Measurements from ENCODE around the gene TTC33.

TTC33 gene

DNA sequence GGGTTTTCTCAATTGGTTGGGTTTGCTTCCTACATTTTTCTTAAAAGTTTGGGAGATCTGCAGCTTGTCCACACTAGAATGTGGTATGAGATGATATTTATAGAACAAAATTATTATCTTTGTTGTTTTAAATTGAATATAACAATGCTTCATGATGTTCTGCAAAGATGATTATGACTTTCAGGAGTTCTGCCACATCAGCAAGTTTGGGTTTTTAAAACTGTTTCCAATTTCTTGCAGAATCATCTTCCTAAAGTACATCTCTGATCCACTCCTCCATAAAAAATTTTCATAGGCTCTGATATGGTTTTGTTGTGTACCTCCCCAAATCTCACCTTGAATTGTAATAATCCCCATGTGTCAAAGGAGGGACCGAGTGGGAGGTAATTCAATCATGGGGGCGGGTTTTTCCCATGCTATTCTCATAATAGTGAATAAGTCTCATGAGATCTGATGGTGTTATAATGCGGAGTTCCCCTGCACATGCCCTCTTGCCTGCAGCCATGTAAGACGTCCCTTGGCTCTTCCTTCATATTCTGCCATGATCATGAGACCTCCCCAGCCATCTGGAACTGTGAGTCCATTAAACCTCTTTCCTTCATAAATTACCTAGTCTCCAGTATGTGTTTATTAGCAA lies 195.2 kb downstream of the TTC33 start:
- no peak for DNase-seq

DNA sequence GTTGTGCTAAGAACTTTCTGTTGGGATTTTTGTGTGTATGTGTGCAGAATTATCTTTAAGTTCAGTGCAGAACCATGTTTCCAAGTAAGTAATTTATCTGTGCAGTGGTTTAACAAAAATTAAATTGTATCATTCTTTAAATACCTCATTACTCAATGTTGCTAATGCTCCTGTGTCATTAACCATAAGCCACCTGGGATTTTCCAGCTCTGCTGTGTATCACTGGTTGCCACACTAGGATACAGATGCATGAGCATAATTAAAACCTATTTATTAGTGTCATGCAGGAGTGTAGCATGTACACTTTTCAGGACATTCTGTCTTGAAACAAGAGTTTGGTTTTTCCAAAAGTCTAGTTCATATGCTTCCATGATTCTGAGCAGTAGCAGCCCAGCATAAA lies 196.5 kb downstream of the TTC33 start:
- DNase-seq, result no peak

DNA sequence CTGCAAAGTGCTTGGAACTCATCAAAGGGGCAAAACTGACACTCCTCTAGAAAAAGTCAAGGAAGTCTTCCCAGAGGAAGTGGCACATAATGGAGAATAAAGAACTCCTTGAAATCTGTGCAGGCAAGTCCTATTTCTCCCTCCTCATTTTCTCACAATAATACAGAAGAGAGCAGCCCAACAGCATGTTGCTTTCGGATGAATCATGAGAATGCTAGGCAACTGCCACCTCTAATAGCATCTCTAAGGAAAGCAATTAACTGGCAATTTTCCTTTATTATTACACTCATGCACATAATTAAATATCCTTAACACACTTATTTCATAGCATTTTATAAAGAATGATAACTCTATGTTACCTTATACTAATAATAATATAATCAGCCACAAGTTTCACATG lies 198.3 kb downstream of the TTC33 start:
- no peak for DNase-seq

DNA sequence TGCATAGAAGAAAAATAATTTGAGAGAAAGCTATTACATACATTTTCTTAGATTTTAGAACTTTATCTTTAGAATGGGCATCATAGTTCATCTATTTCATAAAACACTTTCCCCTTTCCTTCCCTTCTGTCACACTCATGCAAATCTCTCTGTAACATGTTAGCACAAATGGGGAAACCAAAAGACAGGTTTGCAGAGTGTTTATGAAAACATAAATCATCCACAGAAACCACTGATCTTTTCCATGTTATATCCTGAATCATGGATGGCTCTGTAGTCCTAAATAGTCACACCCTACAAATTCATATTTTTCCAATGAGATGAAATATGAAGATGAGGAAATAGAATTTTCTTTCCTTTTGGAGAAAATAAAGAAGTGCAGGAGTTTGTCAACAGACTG lies 198.9 kb downstream of the TTC33 start:
- DNase-seq, result no peak

DNA sequence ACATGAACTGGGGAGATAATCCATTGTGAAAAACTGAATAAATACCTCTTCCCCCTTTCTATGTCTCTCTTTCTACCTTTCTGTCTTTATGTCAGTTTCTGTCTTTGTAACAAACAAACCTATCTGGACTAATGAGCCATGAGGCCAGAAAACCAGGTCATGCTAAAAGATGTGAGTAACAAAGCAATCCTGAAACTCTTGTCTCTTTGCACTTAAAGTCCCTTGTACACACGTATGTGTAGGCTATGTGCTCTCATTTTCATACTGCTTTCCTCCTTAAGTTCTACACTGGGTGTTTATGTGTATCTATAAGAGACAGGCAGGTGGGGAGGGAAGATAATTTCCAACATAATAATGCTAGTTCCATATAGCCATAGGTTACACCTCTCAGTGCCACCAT lies 199.9 kb downstream of the TTC33 start:
- DNase-seq, result no peak

DNA sequence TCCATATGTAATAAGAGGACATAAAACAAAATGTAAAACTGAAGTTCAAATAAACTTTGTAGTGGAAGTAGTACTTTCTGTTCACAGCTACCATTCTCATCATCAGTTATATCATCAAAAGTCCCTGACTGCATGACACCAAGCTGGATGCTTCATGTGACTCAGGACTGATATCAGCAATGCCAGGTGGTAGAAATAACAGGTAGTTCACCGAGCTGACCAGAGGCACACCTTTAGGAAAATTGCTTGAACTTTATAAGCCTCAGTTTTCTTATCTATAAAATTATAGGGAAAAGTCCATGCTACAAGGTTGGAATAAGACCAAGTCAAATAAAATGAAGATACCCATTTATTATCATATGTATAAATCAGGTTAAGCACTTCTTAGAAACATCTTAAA lies 200.9 kb downstream of the TTC33 start:
- DNase-seq, result no peak

DNA sequence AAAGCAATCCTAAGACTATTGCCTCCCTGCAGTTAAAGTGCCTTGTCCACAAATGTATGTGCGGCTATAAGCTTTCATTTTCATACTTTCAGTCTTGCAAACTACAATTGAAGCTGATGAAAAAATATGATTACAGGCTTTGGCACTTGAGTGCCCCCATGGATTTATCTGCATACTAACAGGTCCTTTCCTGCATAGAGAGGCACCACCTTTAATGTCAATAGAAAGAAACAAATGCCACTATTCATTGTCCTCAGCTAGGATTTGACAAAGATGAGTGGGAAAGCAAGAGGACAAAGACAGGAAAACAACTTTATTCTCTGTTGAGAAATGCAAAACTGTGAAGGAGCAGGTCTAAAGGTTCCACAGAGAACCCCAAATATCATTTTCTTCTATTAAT lies 201.7 kb downstream of the TTC33 start:
- DNase-seq, result no peak

DNA sequence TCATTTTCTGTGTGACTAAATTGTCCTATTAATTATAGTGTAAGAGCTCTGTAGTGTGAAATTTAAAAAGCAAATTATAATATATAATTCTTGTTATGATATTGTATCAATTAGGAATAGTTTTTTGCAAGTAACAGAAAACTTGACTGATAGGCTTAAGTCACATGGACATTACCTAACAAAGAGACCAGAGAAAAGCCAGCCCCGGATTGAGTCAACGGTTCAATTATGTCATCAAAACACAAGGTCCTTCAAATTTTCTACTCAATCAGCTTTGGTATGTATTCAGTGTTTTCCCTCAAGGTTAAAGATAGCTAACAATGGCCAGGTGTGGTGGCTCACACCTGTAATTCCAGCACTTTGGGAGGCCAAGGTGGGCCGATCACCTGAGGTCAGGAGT lies 202.8 kb downstream of the TTC33 start:
- DNase-seq, result no peak

DNA sequence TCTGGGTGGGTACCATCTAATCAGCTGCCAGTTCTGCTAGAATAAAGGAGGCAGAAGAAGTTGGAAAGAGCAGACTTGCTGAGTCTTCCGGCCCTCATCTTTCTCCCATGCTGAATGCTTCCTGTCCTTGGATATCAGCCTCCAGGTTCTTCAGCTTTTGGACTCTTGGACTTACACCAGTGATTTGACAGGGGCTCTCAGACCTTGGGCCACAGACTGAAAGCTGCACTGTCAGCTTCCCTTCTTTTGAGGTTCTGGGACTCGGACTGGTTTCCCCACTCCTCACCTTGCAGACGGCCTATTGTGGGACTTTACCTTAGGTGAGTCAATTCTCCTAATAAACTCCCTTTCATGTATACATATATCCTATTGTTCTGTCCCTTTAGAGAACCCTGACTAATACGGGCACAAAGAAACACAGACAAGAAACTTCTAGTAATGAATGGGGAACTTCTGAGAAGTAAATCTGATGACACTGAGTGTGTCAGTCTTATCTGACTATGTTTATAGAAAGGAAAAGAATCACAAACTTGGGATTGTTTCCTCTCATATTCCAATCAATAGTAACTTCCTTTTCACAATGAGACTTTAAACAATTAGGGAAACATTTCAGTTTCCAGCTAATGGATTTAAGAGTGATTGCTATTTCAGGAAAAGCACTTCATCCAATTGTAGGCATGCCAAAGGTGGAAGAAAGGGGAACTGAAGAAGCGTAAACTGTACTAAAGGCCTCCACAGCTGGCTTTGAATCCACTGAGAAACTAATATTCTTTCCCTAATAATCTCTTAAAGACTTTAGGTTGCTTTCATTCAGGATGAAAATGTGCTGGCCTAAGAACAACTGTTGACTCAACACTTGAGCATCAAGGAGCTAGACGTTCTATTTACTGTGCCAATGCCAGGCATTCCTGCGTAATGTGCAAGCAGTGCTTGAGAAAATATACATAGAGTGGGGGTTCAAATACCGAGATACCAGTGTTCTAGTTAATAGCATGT lies 204.0 kb downstream of the TTC33 start:
- DNase-seq, result no peak

DNA sequence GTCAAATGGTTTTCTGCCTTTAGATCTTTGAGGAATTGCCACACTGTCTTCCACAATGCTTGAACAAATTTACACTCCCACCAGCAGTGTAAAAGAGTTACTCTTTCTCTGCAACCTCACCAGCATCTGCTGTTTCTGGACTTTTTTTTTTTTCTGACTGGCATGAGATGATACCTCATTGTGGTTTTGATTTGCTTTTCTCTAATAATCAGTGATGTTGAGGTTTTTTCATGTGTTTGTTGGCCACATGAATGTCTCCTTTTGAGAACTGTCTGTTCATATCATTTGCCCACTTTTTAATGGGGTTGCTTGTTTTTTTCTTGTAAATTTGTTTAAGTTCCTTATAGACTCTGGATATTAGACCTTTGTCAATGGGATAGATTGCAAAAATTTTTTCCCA lies 205.3 kb downstream of the TTC33 start:
- DNase-seq, result no peak

DNA sequence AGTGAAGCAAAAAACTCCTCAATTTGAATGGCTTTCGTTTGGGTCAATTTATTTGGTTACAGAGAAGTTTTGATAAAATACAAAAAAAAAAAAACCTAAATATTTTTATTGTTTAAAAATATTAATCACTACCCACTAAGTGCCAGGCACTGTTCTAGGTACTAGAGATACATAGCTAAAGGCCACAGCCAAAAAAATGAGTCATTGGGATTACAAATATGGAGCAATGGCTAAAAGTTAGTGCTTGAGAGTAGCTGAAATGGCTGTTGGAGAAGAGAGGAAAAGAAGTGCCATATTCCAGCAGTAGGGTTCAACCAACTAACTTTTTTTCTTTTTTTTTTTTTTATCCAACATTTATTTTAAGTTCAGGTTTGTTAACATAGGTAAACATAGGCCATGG lies 206.1 kb downstream of the TTC33 start:
- DNase-seq, result no peak

DNA sequence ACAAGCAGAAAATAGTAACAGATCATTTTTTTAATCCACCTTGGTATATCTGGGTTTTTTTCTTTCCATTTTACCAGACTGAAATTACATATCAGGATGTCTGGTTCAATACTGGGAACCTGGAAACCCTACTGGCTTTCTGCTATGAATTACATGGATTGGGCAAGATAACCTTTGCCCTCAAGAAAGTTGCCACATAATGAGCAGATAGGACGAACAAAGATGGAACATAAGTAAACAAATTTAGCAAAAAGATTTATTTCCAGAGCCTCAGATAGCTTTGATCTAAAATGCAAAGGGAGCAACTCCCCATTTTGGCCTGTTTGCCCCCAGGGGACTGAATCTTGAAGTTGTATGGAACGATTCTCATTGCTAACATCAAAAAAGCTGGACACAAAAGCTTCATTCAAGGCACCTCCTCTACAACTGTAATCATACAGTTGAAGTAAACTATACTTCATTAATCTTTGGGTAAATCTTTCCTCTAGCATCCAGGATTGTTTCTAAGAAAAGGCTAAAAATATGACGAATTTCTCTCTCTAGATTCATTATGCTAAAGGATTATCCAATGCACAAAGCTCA lies 207.7 kb downstream of the TTC33 start:
- DNase-seq, result no peak

DNA sequence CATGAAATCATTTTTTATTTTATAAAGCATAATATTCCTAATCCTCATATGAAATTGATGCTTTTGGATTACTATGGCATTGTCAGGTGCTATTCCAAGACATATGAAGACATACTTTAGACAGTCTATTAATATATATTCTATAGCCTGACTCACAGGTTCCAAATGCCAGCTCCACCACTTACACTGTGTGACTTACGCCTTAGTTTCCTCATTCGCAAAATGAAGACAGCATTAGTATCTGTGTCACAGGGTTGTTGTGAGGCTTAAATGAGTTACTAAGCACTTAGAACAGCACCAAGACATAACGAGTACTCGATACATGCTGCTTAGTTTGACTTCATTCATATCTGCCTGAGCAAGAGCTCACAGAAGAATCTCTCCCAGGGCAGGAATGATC lies 208.2 kb downstream of the TTC33 start:
- no peak for DNase-seq

DNA sequence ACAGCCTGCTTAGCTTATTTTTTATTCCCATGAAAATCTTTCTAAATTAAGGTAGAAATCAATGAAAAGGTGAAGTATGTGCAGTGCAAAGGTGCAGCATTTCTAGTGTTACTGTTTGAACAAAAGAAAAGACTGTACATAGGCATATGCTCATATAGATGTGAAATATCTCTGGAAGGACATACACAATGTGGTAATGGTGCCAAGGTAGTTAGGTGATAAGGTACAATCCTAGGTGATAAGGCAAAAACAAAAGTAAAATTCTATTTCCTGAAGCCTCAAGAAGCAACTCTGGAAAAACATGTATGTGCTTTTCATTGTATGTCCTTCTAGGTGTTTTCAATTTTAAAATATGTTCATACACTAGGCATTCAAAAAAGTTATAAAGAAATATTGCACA lies 215.5 kb downstream of the TTC33 start:
- DNase-seq, result no peak

DNA sequence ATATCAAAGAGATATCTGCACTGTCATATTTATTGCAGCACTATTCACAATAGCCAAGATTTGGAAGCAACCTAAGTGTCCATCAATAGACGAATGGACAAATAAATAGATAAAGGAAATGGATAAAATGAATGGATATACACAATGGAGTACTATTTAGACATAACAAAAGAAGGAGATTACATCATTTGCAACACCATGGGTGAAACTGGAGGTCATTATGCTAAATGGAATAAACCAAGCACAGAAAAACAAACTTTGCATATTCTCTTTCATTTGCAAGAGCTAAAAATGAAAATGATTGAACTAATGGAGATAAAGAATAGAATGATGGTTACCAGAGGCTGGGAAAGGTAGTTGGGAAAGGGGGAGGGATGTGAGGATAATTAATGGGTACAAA lies 231.1 kb downstream of the TTC33 start:
- DNase-seq, result no peak

DNA sequence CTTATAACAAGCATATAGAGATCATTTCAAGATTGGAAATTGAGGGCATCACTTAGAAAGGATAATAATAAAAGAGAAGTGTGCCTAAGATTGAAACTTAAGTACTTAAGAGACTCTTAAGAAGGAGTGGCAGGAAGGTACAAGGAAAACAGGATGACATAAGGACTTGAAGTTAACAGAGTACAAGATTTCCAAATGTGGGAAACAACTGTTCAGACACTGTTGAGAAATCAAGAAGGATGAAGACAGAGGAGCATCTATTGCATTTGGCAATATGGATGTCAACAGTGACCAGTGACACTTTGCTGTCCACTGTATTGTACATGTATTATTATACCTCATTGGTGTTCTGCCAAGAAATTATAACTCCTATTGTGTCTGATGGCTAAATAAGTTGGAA lies 233.8 kb downstream of the TTC33 start:
- no peak for DNase-seq

DNA sequence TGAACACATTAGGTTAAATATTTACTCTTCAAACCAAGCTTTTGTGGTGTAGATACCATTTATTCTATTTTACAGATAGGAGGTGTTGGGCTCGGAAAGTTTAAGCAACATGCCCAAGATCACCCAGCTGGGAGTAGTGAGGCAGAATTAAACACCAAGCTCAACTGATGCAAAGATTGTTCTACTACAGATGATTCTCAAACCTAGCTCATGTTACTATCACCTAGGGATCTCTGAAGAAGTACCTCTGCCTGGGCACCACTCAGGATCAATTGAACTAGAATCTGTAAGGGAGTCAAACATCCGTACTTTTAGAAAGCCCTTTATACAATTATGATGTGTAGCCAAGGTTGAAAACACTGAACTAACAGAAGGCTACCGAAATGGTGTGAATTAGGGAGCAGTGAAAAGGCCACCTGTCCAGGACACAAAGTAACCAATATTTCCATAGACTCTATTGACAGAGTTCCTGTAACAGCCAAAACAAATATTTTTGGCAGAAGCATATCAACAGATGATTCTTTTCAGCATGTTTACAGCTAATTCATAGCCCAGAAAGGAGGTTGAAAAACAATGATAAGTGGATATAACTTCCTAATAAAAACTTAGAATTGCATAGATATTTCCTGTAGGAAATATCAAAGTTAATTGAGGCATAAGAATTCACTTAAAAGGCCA lies 234.5 kb downstream of the TTC33 start:
- no peak for DNase-seq

DNA sequence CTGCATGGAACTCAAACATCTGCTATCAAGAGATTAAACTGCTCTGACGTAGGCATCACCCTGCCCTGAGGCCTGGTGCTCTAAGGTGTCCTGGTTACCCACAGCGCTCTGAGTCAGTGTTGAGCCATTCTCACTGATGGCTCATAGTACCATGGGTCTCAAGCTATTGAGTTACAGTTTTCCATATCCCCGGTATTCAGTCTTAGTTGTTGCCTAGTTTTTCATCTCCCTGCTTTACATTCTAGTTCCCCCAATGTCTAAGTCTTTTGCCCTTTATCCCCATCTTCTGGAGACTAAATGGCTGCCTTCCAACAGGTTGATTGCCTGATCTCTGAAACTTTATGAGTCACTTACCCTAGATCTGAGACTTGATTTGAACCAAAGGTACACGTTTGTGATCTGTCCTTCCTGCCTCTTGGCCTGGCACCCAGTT lies 237.3 kb downstream of the TTC33 start:
- no peak for DNase-seq

DNA sequence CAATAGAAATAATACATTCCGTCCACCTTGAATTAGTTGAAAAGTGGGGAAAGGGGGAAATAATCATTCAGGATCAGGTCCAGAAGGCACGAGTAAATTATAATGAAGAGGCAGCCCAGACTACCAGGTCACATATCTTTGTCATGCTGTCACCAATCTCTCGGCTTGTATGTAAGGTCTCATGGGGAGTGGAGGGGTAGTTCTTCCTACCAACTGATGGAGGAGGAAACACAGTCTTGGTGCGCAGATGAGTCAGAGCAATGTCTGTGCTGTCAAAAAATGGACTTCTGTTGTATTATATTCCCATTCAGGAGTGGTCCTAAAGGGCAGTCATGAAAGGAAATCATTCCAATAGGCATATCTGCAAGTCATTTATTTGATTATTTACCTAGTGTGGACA lies 240.3 kb downstream of the TTC33 start:
- no peak for DNase-seq

DNA sequence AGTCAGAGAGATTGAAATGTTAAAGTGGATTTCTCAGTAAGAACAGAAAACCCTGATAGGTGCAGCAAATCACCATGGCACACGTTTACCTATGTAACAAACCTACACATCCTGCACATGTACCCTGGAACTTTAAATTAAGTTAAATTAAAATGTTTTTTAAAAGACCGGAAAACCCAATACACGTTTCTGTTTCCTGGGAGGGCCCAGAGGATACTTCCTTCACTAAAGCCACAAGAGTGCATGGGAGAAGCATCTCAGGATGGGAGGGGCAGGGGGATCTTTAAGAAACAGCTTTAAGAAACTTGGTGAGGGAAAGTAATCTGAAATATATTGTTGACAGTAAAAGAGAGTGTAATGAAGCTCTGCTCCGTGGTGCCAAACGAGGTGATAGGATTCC lies 240.8 kb downstream of the TTC33 start:
- DNase-seq, result no peak

DNA sequence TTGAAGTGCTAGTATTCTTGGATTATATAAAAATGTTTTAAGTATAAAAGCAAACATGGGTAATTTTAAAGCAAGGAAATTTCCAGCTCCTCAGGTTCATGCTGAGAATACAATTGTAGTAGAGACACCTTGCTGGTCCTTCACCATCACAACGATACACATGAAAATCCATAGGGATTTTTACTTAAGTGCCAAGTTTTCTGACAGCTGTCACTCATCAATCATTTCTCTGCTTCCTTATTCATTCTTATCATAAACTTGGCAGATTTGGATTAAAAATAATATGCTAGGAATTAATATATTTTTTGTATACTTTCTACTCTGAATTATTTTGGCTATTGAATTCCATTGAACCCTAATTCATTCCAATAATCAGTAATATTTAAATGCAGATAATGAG lies 244.0 kb downstream of the TTC33 start:
- DNase-seq, result no peak

DNA sequence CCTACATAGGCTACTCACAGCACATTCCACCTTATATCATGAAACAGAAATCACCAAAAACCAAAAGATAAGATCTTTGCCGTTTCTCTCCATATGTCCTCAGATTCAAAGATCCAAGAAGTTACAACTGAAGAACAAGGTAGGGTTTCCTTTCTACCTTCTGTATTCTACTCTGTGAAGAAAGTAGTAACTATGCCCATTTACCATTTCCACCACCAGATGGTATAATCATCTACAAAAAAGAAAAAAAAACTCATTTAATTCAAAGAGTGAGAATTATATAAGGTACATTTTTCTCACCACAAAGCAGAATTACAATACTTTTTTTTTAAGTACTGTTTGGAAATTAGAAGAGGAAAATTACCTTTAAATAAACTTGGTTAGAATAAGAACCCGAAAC lies 248.7 kb downstream of the TTC33 start:
- DNase-seq, result no peak

DNA sequence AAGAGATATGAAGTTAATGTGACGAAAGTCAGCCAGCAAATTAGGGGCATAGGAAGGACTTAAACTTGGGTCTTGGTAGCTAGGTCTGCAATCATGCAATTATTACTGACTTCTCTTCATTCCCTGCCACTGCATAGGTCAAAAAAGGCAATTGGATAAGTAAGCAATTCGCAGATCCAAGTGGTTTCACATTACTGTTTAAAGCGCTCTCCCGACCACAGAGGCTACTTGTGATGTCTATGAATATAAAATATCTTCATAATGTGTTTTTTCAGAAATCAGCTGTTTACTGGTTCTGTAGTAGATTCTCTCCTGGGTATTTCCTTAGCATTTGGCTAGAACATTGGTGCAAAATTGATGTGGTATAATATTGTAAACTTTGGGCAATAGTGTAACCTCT lies 250.7 kb downstream of the TTC33 start:
- DNase-seq, result no peak

DNA sequence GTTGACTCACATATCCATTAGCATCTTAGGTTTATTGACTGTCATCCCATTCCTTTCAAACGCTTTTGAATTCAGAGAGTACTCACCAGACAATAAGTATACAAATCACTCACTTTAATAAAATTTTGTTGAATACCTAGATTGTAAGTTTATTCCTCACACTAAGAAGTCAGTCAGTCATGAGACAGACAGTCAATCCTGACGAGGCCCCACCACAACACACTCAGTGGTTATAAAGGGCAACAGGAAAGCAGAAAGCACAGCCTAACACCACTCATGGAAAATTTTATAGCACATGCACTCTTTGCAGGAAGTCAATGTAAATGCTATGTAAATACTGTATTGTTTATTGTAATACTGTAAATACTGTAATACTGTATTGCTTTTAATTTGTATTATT lies 252.3 kb downstream of the TTC33 start:
- DNase-seq, result no peak

All from activated CD4-positive, alpha-beta T cell treated with anti-CD3 and anti-CD28 coated beads, Interleukin-2, Interleukin-6, amounts not matched to agents 100 ng/mL and 50 ng/mL, durations not matched to agents 16 hours and 8 hours (primary cell).